HFF-Myc (cell line): ENCODE data around the gene SNN.

Experiments used
- DNase-seq: peaks from one replicate; pipeline ENCODE4 v3.0.0-alpha.2; 2011; ENCODE audit warnings: low read depth; ENCODE audit errors: extremely low read depth
- H3K4me3 ChIP-seq: replicated peaks from 2 replicates; pipeline ENCODE4 v1.5.1; 2011; ENCODE audit warnings: low read depth, mild to moderate bottlenecking, control low read depth, low read length
- TF ChIP-seq, protein P1 (sequence below): IDR thresholded peaks from 2 replicates; pipeline ENCODE4 v1.5.1; 2012; ENCODE audit warnings: mild to moderate bottlenecking, low read depth, low read length, control low read depth; ENCODE audit errors: missing control alignments

The SNN gene

DNA sequence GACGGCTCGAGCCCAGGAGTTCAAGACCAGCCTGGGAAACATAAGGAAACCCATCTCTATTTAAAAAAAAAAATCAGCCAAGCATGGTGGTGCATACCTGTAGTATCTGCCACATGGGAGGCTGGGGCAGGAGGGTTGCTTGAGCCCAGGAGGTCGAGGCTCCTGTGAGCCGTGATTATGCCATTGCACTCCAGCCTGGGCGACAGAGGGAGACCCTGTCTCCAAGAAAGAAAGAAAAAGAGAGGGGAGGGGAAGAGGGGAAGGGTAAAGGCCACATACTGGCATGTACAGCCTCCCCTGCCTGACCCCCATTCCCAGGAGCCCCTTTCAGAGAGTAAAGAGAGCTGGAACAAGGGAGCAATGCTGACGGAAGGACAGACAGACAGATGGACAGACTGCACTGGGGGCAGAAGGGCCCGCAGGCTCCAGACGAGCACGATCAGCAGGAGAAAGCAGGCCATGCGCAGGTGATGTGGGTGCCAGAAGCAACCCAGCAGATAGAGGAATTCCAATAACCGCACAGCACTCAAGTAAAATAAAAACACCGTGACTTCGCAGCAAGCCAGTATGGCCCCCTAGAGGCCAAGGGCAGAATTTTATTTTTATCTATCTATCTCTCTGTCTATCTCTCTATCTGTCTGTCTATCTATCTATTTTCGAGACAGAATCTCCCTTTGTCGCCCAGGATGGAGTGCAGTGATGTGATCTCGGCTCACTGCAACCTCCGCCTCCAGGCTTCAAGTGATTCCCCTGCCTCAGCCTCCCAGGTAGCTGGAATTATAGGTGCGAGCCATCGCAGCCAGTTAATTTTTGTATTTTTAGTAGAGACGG is 27.1 kb upstream of the SNN start:
- TF ChIP-seq, protein P1, sequence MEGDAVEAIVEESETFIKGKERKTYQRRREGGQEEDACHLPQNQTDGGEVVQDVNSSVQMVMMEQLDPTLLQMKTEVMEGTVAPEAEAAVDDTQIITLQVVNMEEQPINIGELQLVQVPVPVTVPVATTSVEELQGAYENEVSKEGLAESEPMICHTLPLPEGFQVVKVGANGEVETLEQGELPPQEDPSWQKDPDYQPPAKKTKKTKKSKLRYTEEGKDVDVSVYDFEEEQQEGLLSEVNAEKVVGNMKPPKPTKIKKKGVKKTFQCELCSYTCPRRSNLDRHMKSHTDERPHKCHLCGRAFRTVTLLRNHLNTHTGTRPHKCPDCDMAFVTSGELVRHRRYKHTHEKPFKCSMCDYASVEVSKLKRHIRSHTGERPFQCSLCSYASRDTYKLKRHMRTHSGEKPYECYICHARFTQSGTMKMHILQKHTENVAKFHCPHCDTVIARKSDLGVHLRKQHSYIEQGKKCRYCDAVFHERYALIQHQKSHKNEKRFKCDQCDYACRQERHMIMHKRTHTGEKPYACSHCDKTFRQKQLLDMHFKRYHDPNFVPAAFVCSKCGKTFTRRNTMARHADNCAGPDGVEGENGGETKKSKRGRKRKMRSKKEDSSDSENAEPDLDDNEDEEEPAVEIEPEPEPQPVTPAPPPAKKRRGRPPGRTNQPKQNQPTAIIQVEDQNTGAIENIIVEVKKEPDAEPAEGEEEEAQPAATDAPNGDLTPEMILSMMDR, result peak; percentile 70
- DNase-seq, result peak; percentile 74
- H3K4me3 ChIP-seq, result no peak overlapping the region

DNA sequence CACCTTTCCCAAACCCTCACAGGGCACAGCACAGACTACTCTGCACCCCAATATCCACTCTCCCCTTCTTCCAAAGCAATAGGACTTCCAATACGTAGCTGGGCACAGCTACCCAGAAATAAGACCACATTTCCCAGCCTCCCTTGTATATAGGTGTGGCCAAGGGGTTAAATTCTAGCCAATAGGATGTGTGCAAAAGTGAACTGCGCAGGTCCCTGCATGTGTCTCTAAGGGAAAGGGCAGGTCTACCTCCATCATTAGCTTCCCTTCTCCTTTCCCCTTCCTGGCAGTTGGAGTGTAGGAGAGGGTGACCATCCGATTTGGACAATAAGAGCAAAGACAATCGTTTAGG is 25.5 kb upstream of the SNN start:
- no peak for DNase-seq
- TF ChIP-seq, protein P1, result no peak
- no peak overlapping the region for H3K4me3 ChIP-seq

DNA sequence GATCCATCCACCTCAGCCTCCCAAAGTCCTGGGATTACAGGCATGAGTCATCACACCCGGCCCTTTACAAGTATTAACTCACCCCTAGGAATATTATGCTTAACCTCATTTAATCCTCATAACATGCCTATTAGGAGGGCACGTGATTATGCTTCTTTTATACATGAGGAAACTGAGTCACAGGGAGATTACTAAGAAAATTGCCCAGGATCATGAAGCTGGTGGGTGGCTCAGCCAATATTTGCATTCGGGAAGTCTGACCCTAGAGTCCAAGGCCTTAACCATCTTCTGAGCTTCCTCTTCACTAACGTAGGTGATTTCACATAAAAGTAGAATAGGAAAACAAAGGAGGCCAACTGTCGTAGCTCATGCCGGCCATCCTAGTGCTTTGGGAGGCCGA is 19.0 kb upstream of the SNN start:
- H3K4me3 ChIP-seq, result no peak overlapping the region
- DNase-seq, result no peak
- TF ChIP-seq, protein P1, result no peak

DNA sequence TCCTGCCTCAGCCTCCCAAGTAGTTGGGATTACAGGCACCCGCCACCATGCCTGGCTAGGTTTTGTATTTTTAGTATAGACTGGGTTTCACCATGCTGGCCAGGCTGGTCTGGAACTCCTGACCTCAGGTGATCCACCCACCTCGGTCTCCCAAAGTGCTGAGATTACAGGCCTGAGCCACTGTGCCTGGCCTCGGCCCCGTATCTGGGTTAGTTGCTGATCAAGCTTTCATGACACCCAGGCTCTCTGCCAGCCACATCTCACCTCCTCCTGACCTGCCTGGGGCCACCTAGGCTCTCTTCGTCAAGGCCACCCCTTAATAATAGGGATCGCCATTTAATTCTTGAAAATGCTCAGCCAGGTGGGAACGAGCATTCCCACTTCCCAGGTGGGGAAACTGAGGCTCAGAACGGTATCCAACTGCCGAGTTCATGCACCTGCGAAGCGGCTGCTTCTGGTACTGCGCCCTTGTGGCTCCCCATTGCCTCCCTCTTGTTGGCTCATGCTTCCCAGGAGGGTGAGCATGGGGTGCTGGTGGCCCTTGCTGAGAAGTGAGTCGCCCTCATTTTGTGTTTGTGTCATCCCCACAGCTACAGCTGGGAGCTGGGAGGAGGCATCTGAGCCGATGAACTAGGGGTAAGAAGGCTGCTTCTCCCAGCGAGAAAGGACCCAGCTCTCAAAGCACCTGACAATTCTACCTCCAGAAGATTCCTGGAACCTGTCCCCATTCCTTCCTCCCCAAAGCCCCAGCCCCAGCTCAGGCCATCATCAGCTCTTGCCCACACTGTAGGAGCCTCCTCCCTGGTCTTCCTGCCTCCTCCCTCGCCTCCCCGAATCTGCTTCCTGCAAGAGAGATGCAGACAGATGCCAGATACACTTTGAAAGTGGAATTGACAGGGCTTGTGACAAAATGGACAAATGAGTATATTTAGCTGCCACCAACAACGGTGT is 17.3 kb upstream of the SNN start:
- TF ChIP-seq, protein P1, result no peak
- H3K4me3 ChIP-seq, result no peak overlapping the region
- DNase-seq, result no peak

DNA sequence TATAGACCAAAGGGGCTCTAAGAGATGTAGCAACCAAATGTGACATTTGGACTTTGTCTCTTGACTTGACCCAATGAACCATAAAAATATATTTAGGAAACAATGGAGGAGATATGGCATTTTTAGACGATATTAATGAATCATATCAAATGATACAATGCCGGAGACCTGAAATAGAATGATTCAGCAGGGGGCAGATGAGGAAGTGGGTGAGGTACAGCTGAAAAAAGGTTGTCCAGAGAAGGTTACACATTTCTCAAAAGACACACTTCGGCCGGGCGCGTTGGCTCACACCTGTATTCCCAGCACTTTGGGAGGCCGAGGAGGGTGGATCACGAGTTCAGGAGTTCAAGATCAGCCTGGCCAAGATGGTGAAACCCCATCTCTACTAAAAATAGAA is 16.5 kb upstream of the SNN start:
- TF ChIP-seq, protein P1, result no peak
- DNase-seq, result no peak
- no peak overlapping the region for H3K4me3 ChIP-seq

DNA sequence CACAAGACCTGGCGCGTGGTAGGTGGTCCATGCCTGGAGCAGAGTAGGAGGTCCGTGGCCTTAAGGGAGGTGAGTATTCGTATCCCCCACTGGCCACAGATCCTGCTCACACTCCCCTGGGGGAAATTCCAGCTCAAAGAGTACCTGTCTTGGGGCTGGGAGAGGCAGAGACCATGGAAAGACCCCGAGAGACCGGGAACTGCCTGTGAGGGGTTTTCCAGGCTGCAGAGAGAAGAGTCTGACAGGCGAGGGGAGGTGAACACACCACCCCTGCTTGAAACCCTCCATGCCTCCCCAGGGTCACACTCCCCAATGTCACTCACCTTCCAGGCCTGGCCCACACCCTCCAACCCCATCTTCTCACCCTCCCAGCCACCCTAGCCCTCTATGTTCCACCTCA is 12.6 kb upstream of the SNN start:
- no peak for DNase-seq
- TF ChIP-seq, protein P1, result no peak

More for the DNA sequence above, 12.6 kb upstream of the SNN start:
- no peak overlapping the region for H3K4me3 ChIP-seq
